Transverse colon (tissue), 4 donors: ENCODE measurements around the gene RING1. TPM values are rescaled to one million over a fixed set of nuclear protein-coding genes. Genes with fewer than 3 reads are reported as not detected.

Experiments used
- DNase-seq: peaks from one replicate; pipeline ENCODE4 v3.0.0-alpha.2; 2019
- H3K27ac ChIP-seq, 4 donors: fragments of 200-600 bp; sonication (generic); 2 replicates each; pipeline ENCODE4 v1.5.1; 2016 to 2018; ENCODE audit warnings: inconsistent platforms in 4 of 4
- H3K27me3 ChIP-seq: fragments of 200-600 bp; sonication (generic); 2 replicates; pipeline ENCODE4 v1.5.1; 2017; ENCODE audit warnings: inconsistent platforms
- H3K36me3 ChIP-seq, 4 donors: fragments of 200-600 bp; sonication (generic); 2 replicates each; pipeline ENCODE4 v1.5.1; 2017 to 2019; ENCODE audit warnings: inconsistent platforms in 4 of 4
- H3K4me1 ChIP-seq, 4 donors: fragments of 200-600 bp; sonication (generic); 2 replicates each; pipeline ENCODE4 v1.5.1; 2017 to 2020; ENCODE audit warnings: inconsistent platforms in 4 of 4
- H3K4me3 ChIP-seq, 4 donors: fragments of 200-600 bp; sonication (generic); 1 replicate in 1 of 4; 2 replicates in 3 of 4; pipeline versions ENCODE4 v1.5.1 to v1.6.1; 2017 to 2019; ENCODE audit warnings: inconsistent platforms in 4 of 4
- H3K9me3 ChIP-seq, 2 donors: fragments of 200-600 bp; sonication (generic); 2 replicates each; pipeline ENCODE4 v1.5.1; 2017 to 2019; ENCODE audit warnings: inconsistent platforms in 2 of 2
- EP300 ChIP-seq: sonication (generic); formaldehyde crosslinking; IDR thresholded peaks from one replicate; pipeline ENCODE4 v1.6.1; 2017; ENCODE audit warnings: antibody characterized with exemption, low read depth
- POLR2A ChIP-seq: fragments of 450-650 bp; IDR thresholded peaks from one replicate; pipeline ENCODE4 v1.6.1; 2016; ENCODE audit warnings: antibody characterized with exemption, mild to moderate bottlenecking, moderate library complexity
- POLR2AphosphoS5 ChIP-seq, 3 donors: sonication (generic); formaldehyde crosslinking; IDR thresholded peaks; one replicate each; pipeline ENCODE4 v1.6.1; 2016; ENCODE audit warnings: antibody characterized with exemption in 3 of 3
- WGBS, 2 donors: methylation state at CpG; one replicate each; pipeline ENCODE4 v1.1.5; 2018; ENCODE audit warnings: low coverage in 1 of 2; 5-methylcytosine and 5-hydroxymethylcytosine counted together
- in situ Hi-C, 4 donors: fragments of 200-750 bp; cut with MboI; loops; one replicate each; pipeline versions ENCODE4 v1.15.0 to v1.15.1; 2017; ENCODE audit warnings: low sequenced_read_pairs in 3 of 4, low pct_ligation_motif_present in 1 of 4, low pct_unique_long_range_greater_than_20kb in 1 of 4
- intact Hi-C: fragments of 100-400 bp; cut with DNase I; formaldehyde crosslinking; loops from one replicate; pipeline ENCODE4 v1.15.1; 2023; ENCODE audit warnings: low total_unique reads
- total RNA-seq, 4 donors: library from RNA; depleted of rRNA; stranded (reverse); fragments of >200 nt; gene quantifications; one replicate each; pipeline ENCODE4 v1.1.0, GENCODE V29; 2016
- TF ChIP-seq, protein P1 (sequence below), 5 experiments: fragments of 200-600 bp in 3 of 5; fragments of 450-650 bp in 2 of 5; sonication (generic) in 3 of 5; IDR thresholded peaks; 1 replicate in 2 of 5; 2 replicates in 3 of 5; pipeline ENCODE4 v1.5.1; 2016 to 2017; ENCODE audit warnings: antibody characterized with exemption in 5 of 5, inconsistent platforms in 3 of 5, mild to moderate bottlenecking in 2 of 5, moderate library complexity in 1 of 5

RING1 gene
- total RNA-seq, 4 donors from 2014 or later = 10.8 to 29.9 (median 19.9) TPM

DNA sequence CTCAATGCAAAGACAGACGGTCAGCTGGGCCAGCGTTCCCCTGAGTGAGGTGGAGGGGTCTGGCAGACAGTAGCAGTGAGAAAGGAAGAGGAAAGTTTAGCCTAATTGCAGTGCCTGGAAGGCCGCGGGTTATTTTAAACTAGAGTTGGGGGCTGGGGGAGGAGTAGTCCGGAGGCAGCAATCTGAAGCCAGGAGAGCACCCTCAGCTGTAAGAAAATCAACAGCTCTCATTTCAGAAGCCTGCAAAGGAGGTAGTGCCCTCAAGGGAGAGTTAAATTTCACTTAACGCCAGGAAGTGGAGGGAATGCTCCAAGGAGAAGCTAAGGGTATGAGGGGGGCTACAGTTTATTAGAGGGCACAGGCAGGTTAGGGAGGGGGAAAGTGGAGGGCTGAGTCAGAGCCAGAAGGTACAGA is 26.9 kb downstream of the RING1 start:
- H3K27me3 ChIP-seq = peaks cover 55% of the 10 kb centered on the region
- no peak for DNase-seq
- in situ Hi-C loops (loop anchor here in 2 of 4 donors (25.0 kb wide), 2 partner anchors 123 to 223 kb away; partner anchors contain the start of gene HLA-DOA (in 1 of the 2)), intact Hi-C loops (no loop called here)
- no peaks in the 10 kb centered on the region for H3K4me1 ChIP-seq
- no peak for TF ChIP-seq POLR2AphosphoS5 (IDR thresholded peaks at IDR 0.05)
- H3K4me3 ChIP-seq = no peak overlapping the region
- H3K27ac ChIP-seq = no peak overlapping the region
- no peaks in the 10 kb centered on the region for H3K9me3 ChIP-seq
- WGBS, 2 donors = 36 to 37% methylated on average over 5 to 6 of the region's 6 CpGs
- no peaks in the 10 kb centered on the region for H3K36me3 ChIP-seq

DNA sequence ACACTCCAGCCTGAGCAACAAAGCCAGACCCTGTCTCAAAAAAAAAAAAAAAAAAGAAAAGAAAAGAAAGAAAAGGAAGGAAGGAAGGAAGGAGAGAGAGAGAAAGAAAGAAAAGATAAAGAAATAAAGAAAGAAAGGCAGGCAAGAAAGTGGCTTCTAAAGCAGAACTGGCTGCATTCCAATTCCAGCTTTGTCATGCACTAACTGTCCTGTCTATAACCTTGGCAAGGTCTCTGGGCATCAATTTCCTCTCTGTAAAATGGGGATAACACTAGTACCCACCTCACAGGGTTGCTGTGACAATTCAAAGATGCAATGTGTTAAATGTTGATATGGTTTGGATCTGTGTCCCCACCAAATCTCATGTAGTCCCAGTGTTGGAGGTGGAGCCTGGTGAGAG is 28.0 kb downstream of the RING1 start:
- Histone ChIP-seq H3K36me3 (no peaks in the 10 kb centered on the region), H3K9me3 (no peaks in the 10 kb centered on the region), H3K4me1 (no peaks in the 10 kb centered on the region), H3K4me3 (no peak overlapping the region), H3K27me3 (peaks cover 59% of the 10 kb centered on the region), H3K27ac (no peak overlapping the region)
- in situ Hi-C loops = loop anchor here in 2 of 4 donors (25.0 kb wide), 2 partner anchors 124 to 224 kb away; partner anchors contain the start of gene HLA-DOA (in 1 of the 2)
- intact Hi-C loops = no loop called here
- no peak for DNase-seq
- TF ChIP-seq POLR2A (no peak), EP300 (no peak), POLR2AphosphoS5 (IDR thresholded peaks at IDR 0.05) (no peak)
- TF ChIP-seq, protein P1, sequence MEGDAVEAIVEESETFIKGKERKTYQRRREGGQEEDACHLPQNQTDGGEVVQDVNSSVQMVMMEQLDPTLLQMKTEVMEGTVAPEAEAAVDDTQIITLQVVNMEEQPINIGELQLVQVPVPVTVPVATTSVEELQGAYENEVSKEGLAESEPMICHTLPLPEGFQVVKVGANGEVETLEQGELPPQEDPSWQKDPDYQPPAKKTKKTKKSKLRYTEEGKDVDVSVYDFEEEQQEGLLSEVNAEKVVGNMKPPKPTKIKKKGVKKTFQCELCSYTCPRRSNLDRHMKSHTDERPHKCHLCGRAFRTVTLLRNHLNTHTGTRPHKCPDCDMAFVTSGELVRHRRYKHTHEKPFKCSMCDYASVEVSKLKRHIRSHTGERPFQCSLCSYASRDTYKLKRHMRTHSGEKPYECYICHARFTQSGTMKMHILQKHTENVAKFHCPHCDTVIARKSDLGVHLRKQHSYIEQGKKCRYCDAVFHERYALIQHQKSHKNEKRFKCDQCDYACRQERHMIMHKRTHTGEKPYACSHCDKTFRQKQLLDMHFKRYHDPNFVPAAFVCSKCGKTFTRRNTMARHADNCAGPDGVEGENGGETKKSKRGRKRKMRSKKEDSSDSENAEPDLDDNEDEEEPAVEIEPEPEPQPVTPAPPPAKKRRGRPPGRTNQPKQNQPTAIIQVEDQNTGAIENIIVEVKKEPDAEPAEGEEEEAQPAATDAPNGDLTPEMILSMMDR (IDR thresholded peaks at IDR 0.05) = no peak

DNA sequence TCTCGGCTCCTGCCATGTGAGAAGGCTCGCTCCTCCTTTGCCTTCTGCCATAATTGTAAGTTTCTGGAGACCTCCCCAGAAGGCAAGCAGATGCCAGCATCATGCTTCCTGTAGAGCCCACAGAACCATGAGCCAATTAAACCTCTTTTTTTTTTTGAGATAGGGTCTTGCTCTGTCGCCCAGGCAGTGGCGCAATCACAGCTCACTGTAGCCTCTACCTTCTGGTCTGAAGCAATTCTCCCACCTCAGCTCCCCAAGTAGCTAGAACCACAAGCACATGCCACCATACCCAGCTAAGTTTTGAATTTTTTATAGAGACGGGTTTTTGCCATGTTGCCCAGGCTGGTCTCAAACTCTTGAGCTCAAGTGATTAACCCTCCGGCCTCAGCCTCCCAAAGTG is 28.6 kb downstream of the RING1 start:
- no peak for DNase-seq
- WGBS, 2 donors = 83 to 88% methylated on average over 2 to 6 of the region's 6 CpGs
- TF ChIP-seq, protein P1 (IDR thresholded peaks at IDR 0.05) = no peak
- TF ChIP-seq POLR2AphosphoS5 (IDR thresholded peaks at IDR 0.05) (no peak), EP300 (no peak), POLR2A (no peak)
- intact Hi-C loops (no loop called here), in situ Hi-C loops (loop anchor here in 2 of 4 donors (25.0 kb wide), 2 partner anchors 125 to 225 kb away; partner anchors contain the start of gene HLA-DOA (in 1 of the 2))
- H3K9me3 ChIP-seq = no peaks in the 10 kb centered on the region
- H3K4me3 ChIP-seq = no peak overlapping the region
- no peaks in the 10 kb centered on the region for H3K4me1 ChIP-seq
- no peaks in the 10 kb centered on the region for H3K36me3 ChIP-seq
- no peak overlapping the region for H3K27ac ChIP-seq
- H3K27me3 ChIP-seq = peaks cover 58% of the 10 kb centered on the region

DNA sequence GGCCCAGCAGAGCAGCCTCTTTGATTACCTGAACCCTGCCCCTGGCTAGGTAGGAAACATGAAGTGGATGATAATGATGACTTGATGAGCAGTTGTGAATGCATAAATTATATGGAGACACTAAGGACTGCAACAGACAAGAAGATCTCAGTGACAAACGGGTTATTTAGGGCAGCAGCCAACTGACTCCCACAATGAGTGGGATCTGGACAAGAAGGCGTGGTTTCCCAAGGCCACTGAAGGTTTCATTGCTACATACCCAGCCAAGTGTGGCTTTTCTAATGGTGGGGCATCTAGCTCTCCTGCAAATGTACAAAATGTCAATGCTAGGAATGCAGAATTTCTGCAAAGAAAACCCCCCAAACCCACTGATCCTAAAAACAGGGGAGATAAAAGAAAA is 29.4 kb downstream of the RING1 start:
- H3K4me1 ChIP-seq = no peaks in the 10 kb centered on the region
- H3K4me3 ChIP-seq = no peak overlapping the region
- no peaks in the 10 kb centered on the region for H3K9me3 ChIP-seq
- H3K36me3 ChIP-seq = no peaks in the 10 kb centered on the region
- DNase-seq = no peak
- H3K27me3 ChIP-seq = peaks cover 58% of the 10 kb centered on the region
- no peak overlapping the region for H3K27ac ChIP-seq
- intact Hi-C loops = no loop called here
- WGBS, 2 donors = 50% methylated on average over 2 of the region's 2 CpGs; no CpG with 5 or more reads in 1 of the 2 donors
- in situ Hi-C loops = loop anchor here in 2 of 4 donors (25.0 kb wide), 2 partner anchors 125 to 225 kb away; partner anchors contain the start of gene HLA-DOA (in 1 of the 2)
- no peak for TF ChIP-seq POLR2A
- TF ChIP-seq, protein P1 (IDR thresholded peaks at IDR 0.05) = no peak
- TF ChIP-seq POLR2AphosphoS5 (IDR thresholded peaks at IDR 0.05) = no peak
- no peak for TF ChIP-seq EP300

DNA sequence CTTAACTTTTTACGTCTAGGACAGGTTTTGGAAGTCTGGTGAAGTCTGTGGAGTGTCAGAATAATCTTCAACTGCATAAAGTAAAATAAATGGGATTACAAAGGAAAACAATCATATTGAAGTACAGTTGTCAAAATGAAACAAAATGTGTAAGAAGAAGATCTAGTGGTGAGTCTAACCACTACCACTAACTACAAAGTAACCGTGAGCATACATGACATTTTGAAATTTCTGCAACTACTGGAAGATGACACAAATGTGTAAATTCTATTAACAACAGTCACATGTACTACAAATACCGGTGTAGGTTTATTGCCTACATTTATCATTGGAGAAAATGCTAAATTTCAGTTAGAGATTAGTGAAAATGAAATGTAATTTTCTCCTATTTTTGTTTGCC is 33.7 kb downstream of the RING1 start:
- no peaks in the 10 kb centered on the region for H3K36me3 ChIP-seq
- H3K27ac ChIP-seq = no peak overlapping the region
- peaks cover 30% of the 10 kb centered on the region for H3K27me3 ChIP-seq
- intact Hi-C loops (loop anchor here (10.0 kb wide), 2 partner anchors 77 to 227 kb away; no protein-coding TSS in a partner anchor), in situ Hi-C loops (loop anchor here (10.0 to 25.0 kb wide), 4 partner anchors 77 to 230 kb away; partner anchors contain the start of gene HLA-DOA (in 1 of the 4))
- no peaks in the 10 kb centered on the region for H3K9me3 ChIP-seq
- no peak overlapping the region for H3K4me3 ChIP-seq
- DNase-seq = no peak
- no peaks in the 10 kb centered on the region for H3K4me1 ChIP-seq
- no peak for TF ChIP-seq POLR2AphosphoS5 (IDR thresholded peaks at IDR 0.05)
- TF ChIP-seq, protein P1 (IDR thresholded peaks at IDR 0.05) = no peak
- TF ChIP-seq POLR2A = no peak
- TF ChIP-seq EP300 = no peak
- WGBS, 2 donors = 26 to 37% methylated on average over 3 of the region's 3 CpGs
